GM19467 (cell line): Measurements from ENCODE around the gene TMSB10.
"Not testable (repeated sequence)": the region's sequence is repeated elsewhere in the genome, so short reads cannot be mapped to it uniquely, and the experiment has no call there.

ENCODE experiments used
- ATAC-seq: cut with Tn5 transposase; IDR thresholded peaks from one replicate; pipeline ENCODE4 v1.9.1; 2021; ENCODE audit warnings: mild to moderate bottlenecking, moderate library complexity; ENCODE audit not compliant: unreplicated experiment

The TMSB10 gene

DNA sequence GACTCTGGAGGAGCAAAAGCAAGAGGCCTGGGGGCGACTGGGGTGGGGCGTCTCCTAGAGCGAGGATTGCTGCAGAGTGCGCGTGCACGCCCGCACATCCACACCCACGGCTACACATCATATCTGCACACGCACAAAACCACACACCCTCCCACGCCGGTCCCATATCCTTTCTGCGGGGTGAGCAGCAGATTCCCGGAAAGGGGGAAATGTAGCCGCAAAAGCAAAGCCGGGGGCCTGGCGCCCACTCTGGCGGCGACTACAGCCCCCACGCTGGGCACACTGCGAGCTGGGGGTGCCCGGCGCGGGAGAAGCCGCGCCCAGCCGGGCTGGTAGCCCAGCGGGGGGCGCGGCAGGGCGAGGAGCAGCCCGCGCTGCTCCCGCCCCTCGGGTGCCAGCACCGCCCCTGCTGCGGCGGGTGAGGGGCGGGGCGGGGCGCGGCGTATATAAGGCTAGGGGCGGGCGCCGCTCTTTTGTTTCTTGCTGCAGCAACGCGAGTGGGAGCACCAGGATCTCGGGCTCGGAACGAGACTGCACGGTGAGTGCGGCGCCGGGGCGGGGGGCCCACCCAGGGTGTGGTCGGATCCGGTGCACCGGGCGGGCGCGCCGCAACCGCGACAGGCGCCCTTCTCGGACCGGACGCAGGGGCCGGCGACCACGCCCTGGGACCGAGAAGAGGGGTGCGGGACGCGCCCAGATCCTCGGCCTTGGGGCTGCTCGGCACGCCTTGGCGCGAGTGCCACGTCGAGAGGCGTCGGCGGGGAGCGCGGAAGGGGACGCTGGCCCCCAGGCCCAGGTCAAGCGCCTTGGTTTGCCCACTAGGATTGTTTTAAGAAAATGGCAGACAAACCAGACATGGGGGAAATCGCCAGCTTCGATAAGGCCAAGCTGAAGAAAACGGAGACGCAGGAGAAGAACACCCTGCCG lies at the start of gene TMSB10:
Gene TMSB10 (plus strand): TSS at position 476 of the 927 bp plus-strand sequence.
- peak; percentile 67 for ATAC-seq

DNA sequence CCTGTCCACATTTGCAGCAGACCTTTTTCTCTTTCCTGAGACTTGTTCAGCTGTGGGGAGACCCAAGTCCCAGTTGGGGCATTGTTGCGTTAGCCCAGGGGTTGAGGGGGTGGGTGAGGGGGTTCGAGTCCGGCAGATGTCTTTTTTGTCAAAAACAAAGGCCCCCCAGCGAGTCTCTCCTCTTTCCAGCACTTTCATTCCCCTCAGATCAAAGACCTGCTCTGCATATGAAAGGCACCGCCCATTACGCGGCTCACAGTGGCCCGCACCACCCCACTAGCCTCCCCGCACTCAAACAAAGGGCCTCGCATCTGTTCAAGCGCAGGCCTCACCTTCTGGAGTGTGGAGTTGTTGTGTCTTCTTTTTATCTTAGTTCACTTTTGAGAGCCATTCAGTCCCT lies 49.7 kb upstream of the TMSB10 start:
- no peak for ATAC-seq

DNA sequence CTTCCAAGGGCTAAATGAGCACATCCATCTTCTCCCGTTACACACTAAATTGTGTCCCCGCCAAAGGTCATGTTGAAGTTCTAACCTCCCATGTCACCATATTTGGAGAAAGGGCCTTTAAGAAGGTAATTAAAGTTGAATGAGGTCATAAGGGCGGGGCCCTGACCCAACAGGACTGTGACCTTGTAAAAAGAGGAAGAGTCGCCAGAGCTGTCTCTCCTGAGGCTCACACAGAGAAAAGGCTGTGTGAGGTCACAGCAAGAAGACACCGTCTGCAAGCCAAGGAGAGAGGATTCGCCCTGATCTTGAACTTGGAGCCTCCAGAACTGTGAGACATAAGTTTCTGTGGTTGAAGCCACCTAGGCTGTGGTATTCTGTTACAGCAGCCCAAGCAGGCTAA lies 48.7 kb upstream of the TMSB10 start:
- ATAC-seq: no peak

DNA sequence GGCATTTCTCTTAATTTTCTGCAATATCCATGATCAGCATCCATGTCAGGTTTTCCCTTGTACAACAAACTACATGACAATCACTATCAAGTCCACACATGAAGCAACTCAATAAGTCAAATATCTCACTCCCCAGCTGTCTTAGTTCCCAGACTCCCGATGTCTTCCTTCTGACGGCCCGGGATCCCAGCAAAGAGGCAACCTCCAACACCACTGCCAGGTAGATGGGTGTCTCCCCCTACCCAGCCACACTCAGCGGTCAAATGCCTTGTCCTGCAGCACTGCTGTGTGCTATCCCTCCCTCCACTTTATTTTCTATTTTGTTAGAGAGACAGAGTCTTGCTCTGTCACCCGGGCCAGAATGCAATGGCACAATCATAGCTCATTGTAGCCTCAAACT lies 47.9 kb upstream of the TMSB10 start:
- ATAC-seq: no peak

DNA sequence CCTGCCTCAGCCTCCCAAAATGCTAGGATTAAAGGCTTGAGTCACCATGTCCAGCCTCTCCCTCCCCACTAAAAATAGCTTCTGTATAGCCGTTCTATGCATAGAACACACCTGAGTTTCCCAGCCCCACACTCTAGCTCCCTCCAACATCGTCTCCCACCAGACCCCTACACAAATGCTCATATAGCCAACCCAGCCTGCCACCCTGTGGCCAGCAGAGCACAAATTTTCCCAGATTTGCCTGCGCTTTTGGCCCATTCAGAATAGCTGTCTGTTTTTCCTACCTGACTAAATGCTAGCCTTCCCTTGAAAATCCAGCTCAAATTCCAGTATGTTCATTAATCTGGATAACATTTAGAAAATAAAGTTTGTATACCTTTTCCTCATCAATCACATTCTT lies 47.3 kb upstream of the TMSB10 start:
- no peak for ATAC-seq

DNA sequence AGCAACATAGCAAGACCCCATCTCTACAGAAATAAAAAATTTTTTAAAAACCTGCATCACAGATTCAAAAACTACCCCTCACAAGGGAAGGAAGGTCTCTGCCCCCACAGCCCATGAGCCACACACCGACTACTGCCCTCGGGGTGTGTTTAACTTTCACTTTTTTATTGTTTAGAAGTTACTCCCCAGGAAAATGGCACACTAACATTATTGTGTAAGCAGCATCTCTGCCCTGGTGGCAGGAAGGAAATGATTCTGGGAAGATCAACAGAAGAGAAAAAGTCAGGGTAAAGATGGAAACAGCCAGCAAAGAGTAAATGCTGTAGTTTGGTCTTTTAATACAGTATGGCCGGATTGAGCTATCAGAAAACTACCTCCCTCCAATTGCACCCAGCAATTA lies 46.5 kb upstream of the TMSB10 start:
- no peak for ATAC-seq

DNA sequence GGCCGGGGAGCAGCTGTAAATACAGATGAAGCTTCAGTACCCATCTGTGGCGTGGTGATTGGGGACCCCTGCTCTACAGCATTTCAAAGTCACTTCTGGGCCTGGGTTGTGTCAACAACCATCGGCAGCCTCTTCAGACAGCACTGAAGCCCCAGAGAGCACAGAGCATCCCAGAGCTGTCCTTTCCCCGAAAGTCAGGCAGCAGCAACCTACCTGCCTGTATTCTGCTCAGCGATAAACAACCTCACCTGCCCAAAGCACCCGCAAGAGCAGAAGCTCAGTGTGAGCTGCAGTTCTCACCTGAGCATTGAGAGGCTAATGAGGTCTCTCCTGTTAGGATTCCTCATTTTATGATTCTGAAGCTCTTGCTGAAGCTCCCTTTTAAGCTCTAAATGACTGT lies 43.9 kb upstream of the TMSB10 start:
- ATAC-seq: no peak

DNA sequence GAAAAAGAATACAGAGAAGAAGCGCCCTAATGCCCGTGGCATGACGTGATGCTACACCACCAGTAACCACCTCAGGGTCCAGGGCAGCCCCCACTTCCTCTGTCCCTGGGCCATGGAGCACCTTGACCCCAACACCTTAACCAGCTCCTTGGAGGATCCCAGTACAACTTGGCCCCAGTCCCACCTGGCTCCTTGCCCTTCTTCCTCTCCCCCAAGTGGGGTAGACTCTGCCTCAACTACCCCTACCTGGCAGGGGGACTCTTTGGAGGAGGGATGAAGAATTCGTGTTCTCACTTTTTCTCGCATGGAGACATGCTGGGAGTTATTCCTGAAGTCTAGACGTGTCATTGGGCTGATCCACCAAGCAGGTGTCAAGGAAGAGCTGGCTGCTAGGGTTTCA lies 43.5 kb upstream of the TMSB10 start:
- ATAC-seq: no peak

DNA sequence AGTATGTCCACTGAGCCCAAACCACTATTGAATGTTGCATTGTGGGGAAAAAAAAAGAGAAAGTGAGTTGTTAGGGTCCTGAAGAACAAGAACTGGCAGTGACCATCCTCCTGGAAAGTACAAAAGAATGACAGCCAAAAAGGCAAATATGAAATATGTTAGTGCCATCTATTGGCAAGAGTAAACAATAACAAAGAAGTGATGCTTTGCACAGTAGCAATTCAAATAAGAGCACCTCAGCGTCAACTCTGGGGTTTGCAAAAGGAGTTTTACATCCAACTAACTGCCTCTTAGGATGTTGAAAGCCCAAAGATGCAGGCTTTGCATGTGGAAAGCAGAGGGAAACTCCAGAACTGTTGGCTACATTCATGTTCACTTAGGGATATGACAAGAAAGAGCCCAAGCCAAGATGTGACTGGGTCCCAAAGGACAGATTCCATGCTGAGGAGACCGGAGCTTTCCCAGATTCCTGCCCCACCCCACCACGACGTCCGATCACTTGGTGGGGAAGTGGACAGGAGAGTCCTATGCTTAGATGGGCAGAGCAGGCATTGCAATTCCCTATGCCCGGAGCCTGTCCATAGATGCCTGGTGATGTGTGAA lies 40.2 kb upstream of the TMSB10 start:
- no peak for ATAC-seq

DNA sequence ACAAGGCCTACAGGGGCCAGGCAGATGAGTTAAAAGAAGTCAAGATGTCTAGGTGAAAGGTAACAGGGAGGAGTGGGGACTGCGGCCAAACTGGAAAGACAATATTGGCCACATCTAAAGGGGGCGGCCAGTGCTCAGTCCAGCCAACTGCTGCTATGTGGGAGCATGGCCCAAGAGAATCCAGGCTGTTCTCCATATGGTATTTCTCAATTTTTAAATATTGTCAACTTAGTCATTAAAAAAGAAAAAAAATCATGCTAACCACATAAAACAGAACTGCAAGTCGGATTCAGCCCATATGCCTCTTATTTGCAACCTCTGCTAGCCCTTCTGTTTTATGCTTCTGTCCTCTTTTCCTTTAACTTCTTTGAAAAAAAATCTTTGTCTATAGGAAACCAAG lies 39.3 kb upstream of the TMSB10 start:
- ATAC-seq: no peak

DNA sequence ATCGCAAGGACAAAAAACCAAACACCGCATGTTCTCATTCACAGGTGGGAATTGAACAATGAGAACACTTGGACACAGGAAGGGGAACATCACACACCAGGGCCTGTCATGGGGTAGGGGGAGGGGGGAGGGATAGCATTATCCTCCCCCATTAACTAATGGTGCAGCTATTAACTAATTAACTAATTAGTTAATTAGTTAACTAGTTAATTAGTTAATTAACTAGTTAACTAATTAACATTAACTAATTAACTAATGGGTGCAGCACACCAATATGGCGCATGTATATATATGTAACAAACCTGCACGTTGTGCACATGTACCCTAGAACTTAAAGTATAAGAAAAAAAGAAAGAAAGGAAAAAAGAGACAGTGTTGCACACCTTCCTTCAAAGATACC lies 37.1 kb upstream of the TMSB10 start:
- not testable (repeated sequence) for ATAC-seq

DNA sequence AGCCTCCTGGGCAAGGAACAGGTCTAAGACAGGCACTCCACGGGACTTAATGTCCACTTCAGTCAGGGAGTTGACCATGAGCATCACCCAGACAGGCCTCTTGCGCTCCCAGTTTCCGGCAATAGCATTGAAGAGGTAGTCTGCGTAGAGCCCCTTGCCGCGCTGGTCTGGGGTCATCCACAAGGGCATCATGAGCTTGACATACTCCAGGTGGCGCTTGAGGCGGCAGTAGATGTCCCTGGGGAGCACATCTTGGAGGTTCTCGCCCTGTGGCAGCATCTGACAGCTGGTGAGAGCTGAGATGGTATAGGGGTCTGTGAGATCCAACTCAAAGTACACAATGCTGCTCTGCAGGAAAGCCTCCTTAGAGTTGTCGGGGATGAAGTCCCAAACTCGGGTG lies 35.1 kb upstream of the TMSB10 start:
- ATAC-seq: no peak

DNA sequence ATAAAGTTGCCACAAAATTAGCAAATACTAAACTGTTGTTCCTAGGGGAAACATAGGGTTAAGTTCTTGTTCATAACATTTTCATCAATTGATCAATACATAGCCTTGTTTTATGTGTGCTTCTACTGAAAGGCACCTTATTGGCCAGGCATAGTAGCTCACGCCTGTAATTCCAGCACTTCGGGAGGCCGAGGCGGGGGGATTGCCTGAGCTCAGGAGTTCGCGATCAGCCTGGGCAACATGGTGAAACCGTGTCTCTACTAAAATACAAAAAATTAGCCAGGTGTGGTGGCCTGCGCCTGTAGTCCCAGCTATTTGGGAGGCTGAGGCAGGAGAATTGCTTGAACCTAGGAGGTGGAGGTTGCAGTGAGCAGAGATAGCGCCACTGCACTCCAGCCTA lies 32.8 kb upstream of the TMSB10 start:
- ATAC-seq: not testable (repeated sequence)

DNA sequence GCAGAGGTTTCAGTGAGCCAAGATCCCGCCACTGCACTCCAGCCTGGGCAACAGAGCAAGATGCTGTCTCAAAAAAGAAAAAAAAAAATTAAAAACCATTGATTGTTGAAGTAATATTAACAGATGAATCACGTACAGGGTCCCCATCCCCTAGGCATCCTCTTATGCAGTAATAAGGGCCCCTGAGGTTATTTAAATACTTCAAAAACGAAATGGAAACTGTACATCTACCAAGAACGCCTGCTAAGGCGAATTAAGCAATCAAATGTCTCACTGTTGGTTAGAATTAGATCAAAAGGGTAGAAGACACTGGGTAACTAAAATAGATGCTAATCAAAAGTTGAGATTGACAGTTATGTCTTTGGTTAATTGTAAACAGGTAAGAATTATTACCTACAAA lies 32.1 kb upstream of the TMSB10 start:
- ATAC-seq: no peak

DNA sequence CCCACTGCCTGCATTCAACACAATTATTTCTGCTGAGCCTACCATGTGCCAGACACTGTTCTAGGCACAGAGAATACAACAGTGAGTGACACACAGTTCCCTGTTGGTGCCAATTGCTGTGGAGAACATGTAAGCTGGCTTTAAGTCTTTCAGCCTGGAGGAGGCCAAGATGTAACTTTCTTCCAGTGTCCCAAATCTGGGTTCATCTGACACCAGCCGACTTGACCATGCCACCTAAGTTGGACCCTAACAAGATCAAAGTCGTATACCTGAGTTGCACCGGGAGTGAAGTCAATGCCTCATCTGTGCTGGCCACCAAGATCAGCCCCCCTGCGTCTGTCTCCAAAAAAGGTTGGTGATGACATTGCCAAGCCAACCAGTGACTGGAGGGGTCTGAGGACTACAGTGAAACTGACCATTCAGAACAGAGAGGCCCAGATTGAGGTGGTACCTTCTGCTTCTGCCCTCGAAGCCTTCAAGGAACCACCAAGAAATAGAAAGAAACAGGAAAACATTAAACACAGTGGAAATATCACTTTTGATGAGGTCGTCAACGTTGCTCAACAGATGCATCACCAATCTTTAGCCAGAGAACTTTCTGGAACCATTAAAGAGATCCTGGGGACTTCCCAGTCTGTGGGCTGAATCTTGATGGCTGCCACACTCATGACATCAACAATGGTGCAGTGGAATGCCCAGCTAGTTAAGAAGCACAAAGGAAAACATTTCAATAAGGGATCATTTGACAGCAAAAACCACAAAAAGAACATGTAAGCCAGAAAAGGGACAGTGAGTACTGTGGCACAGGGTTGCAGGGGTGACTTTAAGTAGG lies 30.9 kb upstream of the TMSB10 start:
- no peak for ATAC-seq

DNA sequence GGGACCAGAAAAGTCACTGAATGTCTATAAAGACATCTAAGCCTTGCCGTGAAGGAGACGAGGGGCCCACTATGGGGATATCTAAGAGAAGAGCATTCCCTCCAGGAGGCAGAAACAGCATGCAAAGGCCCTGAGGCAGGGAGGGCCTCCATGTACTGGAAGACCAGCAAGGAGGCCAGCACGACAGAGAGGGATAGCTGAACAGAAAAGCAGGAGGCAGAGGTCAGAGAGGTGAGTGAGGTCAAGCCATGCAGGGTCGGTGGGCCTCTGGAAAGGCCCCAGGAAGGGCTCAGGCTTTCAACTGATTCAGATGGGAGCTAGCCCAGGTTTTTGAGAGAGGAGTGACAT lies 30.3 kb upstream of the TMSB10 start:
- ATAC-seq: no peak

DNA sequence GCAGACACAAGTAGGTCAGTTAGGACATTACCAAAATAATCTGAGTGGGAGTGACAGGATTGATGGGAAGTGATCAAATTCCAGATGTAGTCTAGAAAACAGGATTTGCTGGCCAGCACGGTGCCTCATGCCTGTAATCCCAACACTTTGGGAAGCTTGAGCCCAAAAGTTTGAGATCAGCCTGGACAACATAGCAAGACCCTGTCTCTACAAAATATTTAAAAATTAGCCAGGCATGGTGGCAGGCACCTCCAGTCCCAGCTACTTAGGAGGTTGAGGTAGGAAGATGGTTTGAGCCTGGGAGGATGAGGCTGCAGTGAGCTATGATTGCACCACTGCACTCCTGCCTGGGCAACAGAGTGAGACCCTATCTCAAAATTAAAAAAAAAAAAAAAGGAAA lies 29.8 kb upstream of the TMSB10 start:
- ATAC-seq: not testable (repeated sequence)

DNA sequence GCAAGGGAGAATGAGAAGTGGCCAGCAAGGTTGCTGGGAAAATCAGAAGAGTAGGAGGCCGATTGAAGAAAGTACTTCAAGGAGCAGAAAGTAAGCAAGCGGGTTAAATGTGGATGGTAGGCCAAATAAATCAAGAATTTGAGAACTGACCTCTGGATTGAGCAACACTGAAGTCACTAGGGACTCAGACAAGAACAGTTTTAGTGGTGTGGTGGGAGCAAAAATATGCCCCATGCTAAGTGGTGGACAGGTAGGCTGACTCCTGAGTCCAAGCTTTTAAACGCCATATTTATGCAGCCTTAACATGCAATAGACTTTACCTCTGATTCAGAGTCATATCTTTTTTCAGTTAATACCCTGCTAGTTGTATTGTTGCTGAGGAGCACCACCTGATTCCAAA lies 29.1 kb upstream of the TMSB10 start:
- ATAC-seq: no peak

DNA sequence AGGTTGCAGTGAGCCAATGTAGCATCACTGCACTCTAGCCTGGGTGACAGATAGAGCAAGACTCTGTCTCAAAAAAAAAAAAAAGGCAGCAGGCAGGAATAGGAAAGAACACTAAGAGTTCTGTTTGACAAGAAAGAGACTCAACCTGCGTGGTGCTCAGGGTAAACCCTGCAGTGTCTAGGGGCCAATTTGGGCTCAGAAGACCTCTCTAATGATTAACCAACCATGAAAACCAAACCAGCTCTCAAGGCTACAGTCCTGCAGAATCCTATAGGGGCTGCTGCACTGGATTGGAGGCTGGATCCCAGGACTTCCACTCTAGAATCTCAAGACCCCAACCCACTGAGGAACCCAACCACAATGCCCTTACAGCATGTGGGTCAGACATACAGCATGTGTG lies 27.0 kb upstream of the TMSB10 start:
- no peak for ATAC-seq

DNA sequence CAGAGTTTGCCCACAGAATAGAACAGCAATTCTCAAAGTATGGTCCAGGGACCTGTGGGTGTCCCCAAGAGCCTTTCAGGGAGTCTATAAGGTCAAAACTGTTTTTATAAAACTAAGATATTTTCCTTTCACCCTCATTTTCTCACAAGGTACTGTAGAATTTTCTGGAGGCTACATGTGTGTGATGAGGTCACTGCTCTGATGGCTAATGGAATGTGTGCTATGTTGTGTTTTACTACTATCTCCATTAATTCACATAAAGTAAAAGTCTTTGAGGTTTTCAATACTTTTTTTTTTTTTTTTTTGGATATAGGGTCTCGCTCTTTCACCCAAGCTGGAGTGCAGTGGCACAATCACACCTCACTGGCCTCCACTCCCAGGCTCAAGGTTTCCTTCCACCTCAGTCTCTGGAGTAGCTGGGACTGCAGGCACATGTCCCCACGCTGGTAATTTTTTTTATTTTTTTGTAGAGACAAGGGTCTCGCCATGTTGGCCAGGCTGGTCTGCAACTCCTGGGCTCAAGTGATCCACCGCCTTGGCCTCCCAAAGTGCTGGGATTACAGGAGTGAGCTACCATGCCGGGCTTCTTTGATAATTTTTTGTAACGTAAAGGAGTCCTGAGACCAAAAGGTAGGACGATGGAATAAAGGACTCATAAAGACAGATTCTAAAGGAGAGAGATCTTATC lies 26.4 kb upstream of the TMSB10 start:
- no peak for ATAC-seq
